Measurements from ENCODE around the gene BTBD7.

The BTBD7 gene

GRCh38 chr14:93201155-93201704 is 131.6 kb downstream of the BTBD7 start:
- no peak for TF ChIP-seq CTCF (conservative IDR thresholded peaks at IDR 0.05)
- TF ChIP-seq ZFX (IDR thresholded peaks at IDR 0.05): no peak
- no peak overlapping the region for H3K27ac ChIP-seq

- TF ChIP-seq CTCF (conservative IDR thresholded peaks at IDR 0.05) (no peak), ZFX (IDR thresholded peaks at IDR 0.05) (no peak)
- H3K27ac ChIP-seq: no peak overlapping the region
Measured at GRCh38 chr14:93200553-93200952, 132.3 kb downstream of the BTBD7 start.

- no peak overlapping the region for H3K27ac ChIP-seq
Measured at GRCh38 chr14:93199031-93199430, 133.8 kb downstream of the BTBD7 start.

GRCh38 chr14:93195316-93195999 is 137.4 kb downstream of the BTBD7 start:
- TF ChIP-seq CTCF (conservative IDR thresholded peaks at IDR 0.05): no peak
- no peak for TF ChIP-seq ZFX (IDR thresholded peaks at IDR 0.05)
- no peak overlapping the region for H3K27ac ChIP-seq

More at GRCh38 chr14:93199031-93199430, 133.8 kb downstream of the BTBD7 start:
- TF ChIP-seq CTCF (conservative IDR thresholded peaks at IDR 0.05): no peak
- TF ChIP-seq ZFX (IDR thresholded peaks at IDR 0.05): no peak
